Left lung (tissue), 10 donors: ENCODE results near the gene CYGB. TPM values are rescaled to one million over a fixed set of nuclear protein-coding genes. Genes with fewer than 3 reads are reported as not detected.

ENCODE experiments used
- ATAC-seq: fragments of 200-7000 bp; cut with Tn5 transposase; one replicate; pipeline ENCODE4 v1.9.1; 2020; ENCODE audit warnings: moderate library complexity
- DNase-seq, 4 donors: peaks; one replicate each; pipeline ENCODE4 v3.0.0-alpha.2; 2013 to 2020
- H3K27ac ChIP-seq, 2 donors: fragments of 200-600 bp; sonication (generic) in 1 of 2; one replicate each; pipeline versions ENCODE4 v1.5.0 to v1.8.0; 2020 to 2021
- H3K27me3 ChIP-seq, 2 donors: fragments of 200-600 bp; sonication (generic) in 1 of 2; one replicate each; pipeline versions ENCODE4 v1.5.0 to v1.8.0; 2020 to 2021
- H3K36me3 ChIP-seq, 2 donors: fragments of 200-600 bp; sonication (generic) in 1 of 2; one replicate each; pipeline versions ENCODE4 v1.5.0 to v1.8.0; 2020 to 2021
- H3K4me1 ChIP-seq, 2 donors: fragments of 200-600 bp; one replicate each; pipeline ENCODE4 v1.8.0; 2021
- H3K4me3 ChIP-seq, 2 donors: fragments of 200-600 bp; sonication (generic) in 1 of 2; one replicate each; pipeline versions ENCODE4 v1.5.0 to v1.8.0; 2020 to 2021; ENCODE audit warnings: mild to moderate bottlenecking in 1 of 2
- H3K9me3 ChIP-seq, 2 donors: fragments of 200-600 bp; sonication (generic) in 1 of 2; one replicate each; pipeline versions ENCODE4 v1.5.0 to v1.8.0; 2020 to 2021
- intact Hi-C, 2 donors: fragments of 100-400 bp; cut with DNase I; formaldehyde crosslinking; loops; one replicate each; pipeline versions ENCODE4 v1.11.2 to v1.14.2; 2022
- polyA plus RNA-seq, 6 donors: library from polyadenylated mRNA; unstranded; fragments of 120-200 nt; gene quantifications; one replicate each; pipeline ENCODE4 v1.2.1, GENCODE V29; 2013; ENCODE audit not compliant: insufficient read length in 6 of 6
- total RNA-seq, 2 donors: library from RNA; stranded (reverse); fragmentation: NEBNext Ultra II Directional; extraction: Animal tissue kit (Norgen Biotek cat#: 25700); gene quantifications; one replicate each; pipeline ENCODE4 v1.2.1, GENCODE V29; 2021
- TF ChIP-seq, protein P1 (sequence below), 2 donors: fragments of 200-600 bp; sonication (generic) in 1 of 2; IDR thresholded peaks; one replicate each; pipeline versions ENCODE4 v1.5.0 to v1.8.0; 2021; ENCODE audit warnings: antibody characterized with exemption in 2 of 2
- donor health status: DM: no; HTN: yes; CAD: no.
- donor health status: DM: no; HTN: no; CAD: no.

The CYGB gene
- total and polyA plus RNA-seq, 8 donors, result 10.2 to 37.1 (median 26.4) TPM

DNA sequence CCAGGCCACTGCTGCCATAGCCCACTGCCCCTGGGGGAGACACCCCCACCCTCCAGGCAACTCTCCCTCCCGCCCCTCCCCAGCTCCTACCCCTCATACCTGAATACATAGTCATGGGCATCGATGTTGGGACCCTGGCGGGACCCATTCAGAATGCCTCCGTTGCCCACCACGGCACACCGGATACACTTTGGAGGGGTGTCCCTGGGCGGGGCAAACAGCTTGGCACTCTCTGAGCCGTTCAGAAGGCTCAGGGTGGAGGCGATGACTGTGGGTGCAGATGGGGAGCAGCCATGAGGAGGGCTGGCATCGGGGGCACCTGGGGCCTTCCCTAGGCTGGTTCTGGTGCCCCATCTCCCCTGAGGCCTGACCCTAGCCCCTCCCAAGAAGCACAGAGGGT lies 35.6 kb upstream of the CYGB start:
- DNase-seq (no peak), ATAC-seq (no peak)
- Histone ChIP-seq H3K9me3 (no peaks in the 10 kb centered on the region), H3K27me3 (no peaks in the 10 kb centered on the region), H3K27ac (no peak overlapping the region), H3K4me1 (peaks cover 0 to 4% of the 10 kb centered on the region in 2 donors), H3K4me3 (no peak overlapping the region), H3K36me3 (no peaks in the 10 kb centered on the region)
- intact Hi-C loops, result no loop called here
- TF ChIP-seq, protein P1, sequence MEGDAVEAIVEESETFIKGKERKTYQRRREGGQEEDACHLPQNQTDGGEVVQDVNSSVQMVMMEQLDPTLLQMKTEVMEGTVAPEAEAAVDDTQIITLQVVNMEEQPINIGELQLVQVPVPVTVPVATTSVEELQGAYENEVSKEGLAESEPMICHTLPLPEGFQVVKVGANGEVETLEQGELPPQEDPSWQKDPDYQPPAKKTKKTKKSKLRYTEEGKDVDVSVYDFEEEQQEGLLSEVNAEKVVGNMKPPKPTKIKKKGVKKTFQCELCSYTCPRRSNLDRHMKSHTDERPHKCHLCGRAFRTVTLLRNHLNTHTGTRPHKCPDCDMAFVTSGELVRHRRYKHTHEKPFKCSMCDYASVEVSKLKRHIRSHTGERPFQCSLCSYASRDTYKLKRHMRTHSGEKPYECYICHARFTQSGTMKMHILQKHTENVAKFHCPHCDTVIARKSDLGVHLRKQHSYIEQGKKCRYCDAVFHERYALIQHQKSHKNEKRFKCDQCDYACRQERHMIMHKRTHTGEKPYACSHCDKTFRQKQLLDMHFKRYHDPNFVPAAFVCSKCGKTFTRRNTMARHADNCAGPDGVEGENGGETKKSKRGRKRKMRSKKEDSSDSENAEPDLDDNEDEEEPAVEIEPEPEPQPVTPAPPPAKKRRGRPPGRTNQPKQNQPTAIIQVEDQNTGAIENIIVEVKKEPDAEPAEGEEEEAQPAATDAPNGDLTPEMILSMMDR (IDR thresholded peaks at IDR 0.05), result no peak

DNA sequence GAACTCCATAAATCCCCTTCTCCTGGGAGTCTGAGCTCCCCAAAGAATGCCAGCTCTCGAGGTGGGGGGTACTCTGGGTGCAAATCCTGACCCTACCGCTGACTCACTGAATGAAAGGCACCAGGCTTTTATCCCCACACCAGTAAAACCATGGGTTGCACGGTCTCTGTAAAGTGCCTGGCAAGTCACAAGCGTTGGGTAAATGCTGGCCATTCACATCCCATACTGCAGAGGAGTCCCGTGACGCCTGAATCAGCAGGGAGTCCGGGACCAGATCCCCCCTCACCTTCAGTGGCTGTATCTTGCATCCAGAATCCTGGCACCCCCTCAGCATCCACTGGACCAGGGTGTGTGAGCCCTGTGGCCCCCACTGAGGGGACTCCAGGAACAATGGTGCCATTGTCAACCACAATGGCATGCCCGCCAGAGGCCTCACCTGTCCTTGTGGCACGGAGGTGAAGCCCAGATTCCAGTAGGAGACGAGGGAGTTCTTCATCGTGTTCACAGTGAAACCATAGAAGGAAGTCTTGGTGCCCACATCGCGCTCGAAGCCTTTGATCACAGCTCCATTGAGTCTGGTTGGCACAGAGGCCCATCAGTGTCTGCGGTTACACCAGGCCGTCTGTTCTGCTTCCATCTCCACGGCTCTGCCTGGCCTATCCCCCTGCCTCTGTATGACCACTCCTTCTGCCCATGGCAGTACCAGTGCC lies 34.8 kb upstream of the CYGB start:
- no peak overlapping the region for H3K27ac ChIP-seq
- no peak overlapping the region for H3K4me3 ChIP-seq
- no peaks in the 10 kb centered on the region for H3K27me3 ChIP-seq
- H3K36me3 ChIP-seq, result peaks cover 0 to under 1% of the 10 kb centered on the region in 2 donors
- no peak for DNase-seq
- H3K4me1 ChIP-seq, result peaks cover 0 to 11% of the 10 kb centered on the region in 2 donors
- intact Hi-C loops, result no loop called here
- no peak for ATAC-seq
- TF ChIP-seq, protein P1 (IDR thresholded peaks at IDR 0.05), result no peak
- no peaks in the 10 kb centered on the region for H3K9me3 ChIP-seq

DNA sequence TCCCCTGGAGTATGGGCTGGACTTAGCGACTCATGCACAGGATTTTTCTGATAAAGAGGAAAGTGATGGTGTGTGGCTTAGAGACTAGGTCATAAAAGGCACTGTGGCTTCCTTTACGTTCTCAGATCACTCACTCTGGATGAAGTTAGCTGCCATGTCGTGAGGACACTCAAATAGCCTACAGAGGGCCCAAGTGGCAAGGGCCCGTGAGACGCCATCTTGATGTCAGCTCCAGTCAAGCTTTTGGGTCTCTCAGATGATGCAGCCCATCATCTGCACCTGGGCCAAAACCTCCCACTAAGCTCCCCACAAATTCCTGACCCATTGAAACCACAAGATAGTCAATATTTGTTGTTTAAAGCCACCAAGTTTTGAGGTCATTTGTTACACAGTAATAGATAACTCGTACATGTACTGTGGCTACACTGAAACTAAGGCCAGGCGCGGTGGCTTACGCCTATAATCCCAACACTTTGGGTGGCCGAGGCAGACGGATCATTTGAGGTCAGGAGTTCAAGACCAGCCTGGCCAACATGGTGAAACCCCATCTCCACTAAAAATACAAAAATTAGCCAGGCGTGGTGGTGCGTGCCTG lies 33.5 kb upstream of the CYGB start:
- intact Hi-C loops, result no loop called here
- DNase-seq (no peak), ATAC-seq (no peak)
- TF ChIP-seq, protein P1 (IDR thresholded peaks at IDR 0.05), result no peak
- Histone ChIP-seq H3K4me1 (peaks cover 0 to 22% of the 10 kb centered on the region in 2 donors), H3K36me3 (peaks cover 0 to 14% of the 10 kb centered on the region in 2 donors), H3K9me3 (no peaks in the 10 kb centered on the region), H3K27me3 (no peaks in the 10 kb centered on the region), H3K4me3 (no peak overlapping the region), H3K27ac (no peak overlapping the region)

DNA sequence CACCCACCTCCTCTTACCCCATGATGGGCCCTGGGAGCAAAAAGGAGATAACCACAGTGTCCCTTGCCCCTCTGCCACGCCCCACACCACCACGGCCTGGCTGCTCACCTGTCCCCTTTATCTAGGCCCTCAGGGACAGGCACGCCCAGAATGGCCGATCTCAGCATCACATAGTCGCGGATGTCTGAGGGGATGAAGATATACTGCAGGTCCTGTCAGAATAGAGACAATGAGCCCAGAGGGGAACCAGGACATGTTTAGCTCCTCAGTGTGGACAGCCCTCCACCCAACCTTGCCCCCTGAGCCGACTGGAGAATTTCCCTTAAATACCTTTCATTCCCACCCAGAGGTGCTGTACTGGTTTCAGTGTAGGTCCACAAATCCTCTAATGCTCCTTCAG lies 32.9 kb upstream of the CYGB start:
- peaks cover 0 to 19% of the 10 kb centered on the region in 2 donors for H3K36me3 ChIP-seq
- intact Hi-C loops, result no loop called here
- ATAC-seq, result no peak

More for the DNA sequence above, 32.9 kb upstream of the CYGB start:
- Histone ChIP-seq H3K27me3 (no peaks in the 10 kb centered on the region), H3K4me1 (peaks cover 0 to 27% of the 10 kb centered on the region in 2 donors), H3K9me3 (no peaks in the 10 kb centered on the region), H3K27ac (no peak overlapping the region), H3K4me3 (no peak overlapping the region)
- no peak for DNase-seq
- TF ChIP-seq, protein P1 (IDR thresholded peaks at IDR 0.05), result no peak
